Measurements from ENCODE around the gene TGM2.

Gene TGM2

DNA sequence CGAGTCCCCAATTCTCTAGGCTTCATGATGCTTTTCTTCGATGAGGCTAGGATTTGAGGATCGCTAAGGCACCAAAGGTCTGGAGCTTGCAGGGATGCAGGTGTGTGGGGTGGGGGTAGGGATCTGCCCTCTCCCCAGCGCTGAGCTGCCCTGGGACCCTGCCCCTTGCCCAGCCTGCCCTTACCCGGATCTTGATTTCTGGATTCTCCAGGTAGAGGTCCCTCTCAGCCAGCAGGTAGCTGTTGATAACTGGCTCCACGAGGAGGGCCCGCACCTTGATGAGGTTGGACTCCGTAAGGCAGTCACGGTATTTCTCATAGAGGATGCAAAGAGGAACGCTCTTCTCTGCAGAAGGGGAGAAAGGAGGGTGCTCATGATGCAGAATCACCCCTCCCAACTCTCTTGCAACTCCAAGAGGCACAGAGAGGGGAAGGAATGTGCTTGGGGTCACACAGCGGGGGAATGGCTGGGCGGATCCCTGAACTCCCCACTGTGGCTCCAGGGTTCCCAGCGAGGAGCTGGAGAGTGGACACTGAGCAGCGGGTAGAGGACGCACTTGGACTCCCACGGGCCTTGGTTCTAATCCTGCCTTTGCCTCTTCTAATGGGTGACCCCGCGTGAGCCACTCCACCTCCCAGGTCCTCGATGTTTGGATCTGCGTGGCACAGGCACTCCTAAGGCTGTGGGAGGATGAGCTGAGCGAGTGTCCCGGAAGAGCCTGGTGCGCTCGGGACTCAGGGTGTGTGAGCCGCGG lies 32.7 kb downstream of the TGM2 start:
- no peak for DNase-seq (ENCODE audit: low spot score)

DNA sequence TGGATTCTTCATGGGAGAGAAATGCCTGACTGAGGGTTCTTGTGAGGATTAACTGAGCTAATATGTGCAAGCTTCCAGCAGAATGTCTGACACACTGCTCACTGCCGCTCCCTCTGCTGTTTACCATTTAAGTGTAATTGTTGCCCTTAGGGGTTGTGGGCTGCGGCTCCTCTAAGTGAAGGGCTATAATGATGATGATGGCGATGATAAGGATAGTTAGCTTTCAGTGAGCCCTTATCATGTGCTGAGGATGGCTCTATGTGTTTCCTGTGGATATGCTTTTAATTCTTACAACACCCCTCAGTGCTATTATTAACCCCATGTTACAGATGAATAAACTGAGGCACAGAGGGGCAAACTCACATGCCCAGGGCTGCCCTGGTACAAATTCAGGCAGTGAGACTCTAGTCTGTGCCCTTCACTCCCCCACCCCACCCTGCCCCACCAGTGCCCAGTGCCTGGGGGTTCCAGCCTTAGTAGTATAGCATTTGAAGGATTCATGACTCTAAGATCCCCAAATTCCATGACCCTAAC lies 33.4 kb downstream of the TGM2 start:
- no peak for DNase-seq (ENCODE audit: low spot score)

DNA sequence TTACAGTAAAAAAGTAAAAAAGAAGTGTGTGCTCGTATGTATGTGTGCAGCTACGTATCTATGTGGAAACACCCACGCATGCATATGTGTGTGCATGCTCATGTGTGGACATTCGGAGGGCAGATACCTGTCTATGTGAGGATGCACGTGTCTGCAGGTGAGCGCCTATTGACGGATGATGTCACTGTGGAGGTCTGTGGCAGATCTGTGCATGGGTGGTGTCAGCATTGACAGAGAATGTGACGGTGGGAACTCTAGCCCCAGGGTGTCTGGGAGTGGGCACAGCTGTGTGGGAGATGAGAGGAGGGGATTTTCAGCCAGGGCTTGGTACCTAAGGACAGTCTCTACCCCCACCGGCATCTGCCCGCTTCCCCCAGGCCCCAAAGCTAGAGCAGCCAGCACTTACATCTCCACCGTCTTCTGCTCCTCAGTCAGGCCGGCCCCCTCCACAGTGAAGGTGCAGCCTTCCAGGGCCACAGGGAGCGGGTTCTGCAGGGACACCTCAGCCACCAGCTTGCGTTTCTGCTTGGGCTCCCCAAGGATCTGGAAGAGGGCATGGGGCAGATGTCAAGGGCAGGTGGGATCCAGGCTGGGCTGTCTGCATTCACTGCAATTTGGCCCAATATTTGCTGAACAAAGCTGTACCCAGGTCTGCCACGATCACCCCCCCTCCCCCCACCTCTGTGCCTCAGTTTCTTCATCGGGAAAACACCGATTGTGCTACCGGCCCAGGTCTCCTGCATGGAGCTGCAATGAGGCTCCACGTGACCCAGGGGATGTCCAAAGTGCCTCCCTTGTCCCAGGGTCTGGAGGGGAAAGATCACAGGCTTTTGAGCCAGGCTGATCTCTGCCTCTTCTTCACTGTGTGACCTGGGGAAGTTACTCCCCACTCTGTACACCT lies 34.1 kb downstream of the TGM2 start:
- no peak for DNase-seq (ENCODE audit: low spot score)

DNA sequence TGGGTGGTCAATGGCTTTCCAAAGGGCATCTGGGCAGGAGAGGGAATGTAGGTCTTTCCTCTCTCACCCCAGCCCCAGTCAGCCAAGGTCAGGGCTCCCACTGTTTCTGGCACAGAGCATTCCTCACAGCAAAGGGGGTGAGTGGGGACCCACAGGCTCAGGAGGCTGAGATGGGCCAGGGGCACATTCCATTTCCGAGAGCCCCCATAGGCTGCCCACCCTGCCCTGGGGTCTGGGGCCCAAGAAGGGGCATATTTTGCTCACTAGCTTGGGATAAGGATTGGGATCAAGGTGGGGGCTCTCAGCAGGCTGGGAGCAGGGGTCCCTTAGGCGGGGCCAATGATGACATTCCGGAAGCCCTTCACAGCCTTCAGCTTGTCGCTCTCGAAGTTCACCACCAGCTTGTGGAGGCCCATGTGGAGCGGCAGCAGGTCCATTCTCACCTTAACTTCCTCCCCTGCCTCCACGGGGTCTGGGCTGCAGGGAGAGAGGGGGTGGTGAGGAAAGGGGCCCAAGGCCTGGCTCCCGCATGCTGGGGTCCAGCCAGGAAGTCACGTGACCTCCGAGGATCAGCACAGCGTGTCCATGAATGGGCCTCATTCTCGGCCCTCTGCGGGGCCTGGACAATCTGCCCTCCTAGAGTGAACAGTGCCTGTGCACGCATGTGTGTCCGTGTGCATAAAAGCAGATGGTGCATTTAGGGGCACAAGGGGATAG lies 35.0 kb downstream of the TGM2 start:
- DNase-seq (ENCODE audit: low spot score): no peak

DNA sequence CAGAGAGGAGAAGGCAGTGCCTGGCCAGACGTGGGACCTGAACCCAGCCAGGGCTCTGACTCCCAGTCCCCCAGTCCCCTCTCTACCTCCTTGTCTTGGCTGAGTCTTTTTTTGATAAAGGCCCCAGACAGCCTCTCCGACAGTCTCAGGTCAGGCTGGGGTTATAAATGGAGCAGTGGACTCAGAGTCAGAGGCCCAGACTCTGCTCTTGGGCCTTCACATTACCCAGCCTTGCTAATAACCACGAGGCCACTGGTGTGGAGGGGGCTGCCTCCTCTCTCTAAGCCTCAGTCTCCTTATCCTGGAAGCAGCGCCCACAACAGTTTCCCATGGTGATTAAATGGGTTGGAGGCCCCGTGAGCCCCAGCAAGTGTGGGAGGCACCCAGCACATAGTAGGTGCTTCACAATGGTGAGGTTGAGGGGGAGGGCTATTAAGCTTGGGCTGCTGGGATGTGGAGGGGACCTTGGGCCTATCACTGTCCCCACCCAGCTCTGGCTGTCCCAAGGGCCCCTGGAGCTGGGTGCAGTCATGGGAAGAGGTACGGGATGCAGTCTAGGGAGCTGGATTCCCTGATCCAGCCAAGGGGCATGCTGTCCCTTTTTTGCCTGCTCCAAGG lies 35.7 kb downstream of the TGM2 start:
- no peak for DNase-seq (ENCODE audit: low spot score)

DNA sequence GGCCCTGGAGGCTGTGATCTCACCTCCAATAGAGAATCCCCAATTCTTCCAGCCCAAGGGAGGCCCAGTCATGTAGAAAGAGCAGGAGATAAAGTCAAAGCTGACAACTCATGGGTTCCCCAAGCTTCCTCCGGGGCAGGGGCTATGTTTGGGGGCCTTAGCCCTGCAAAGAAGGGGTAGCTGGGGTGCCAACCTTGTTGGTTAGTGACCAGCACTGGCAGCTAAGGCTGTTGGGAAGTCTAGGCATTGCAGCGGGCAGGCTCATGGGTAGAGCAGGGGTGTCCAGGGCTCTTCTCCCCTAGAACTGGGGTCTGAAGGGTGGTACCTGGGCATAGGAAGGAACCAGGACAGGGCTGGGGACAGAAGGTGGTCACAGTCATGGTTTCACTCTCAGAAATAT lies 36.4 kb downstream of the TGM2 start:
- no peak for DNase-seq (ENCODE audit: low spot score)

DNA sequence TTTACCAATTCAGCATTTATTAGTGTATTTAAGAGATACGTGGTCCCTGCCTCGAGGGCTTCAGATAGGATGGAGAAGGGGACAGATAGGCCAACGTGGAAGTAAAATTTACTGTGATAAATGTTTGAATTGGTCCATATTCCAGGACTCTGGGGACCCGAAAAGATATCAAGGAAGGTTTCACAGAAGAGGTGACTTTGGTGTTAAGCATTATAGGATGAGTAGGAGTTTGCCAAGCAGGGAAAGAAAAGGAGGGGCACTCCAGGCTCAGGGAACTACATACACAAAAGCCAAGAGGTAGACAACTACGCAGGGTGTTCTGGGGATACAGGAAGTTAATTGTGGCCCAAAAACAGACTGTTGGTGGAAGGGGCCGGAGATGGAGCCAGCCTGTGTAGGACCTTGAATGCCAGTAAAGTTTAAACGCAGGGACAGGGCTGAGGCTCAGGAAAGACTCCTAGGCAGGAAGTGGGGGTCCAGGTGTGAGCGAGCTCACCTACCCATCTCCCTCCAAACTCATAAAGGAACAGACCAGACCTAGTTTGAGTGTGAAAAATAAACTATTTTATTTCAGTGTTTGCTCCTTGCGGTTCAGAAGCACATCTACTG lies 37.0 kb downstream of the TGM2 start:
- DNase-seq (ENCODE audit: low spot score): no peak

DNA sequence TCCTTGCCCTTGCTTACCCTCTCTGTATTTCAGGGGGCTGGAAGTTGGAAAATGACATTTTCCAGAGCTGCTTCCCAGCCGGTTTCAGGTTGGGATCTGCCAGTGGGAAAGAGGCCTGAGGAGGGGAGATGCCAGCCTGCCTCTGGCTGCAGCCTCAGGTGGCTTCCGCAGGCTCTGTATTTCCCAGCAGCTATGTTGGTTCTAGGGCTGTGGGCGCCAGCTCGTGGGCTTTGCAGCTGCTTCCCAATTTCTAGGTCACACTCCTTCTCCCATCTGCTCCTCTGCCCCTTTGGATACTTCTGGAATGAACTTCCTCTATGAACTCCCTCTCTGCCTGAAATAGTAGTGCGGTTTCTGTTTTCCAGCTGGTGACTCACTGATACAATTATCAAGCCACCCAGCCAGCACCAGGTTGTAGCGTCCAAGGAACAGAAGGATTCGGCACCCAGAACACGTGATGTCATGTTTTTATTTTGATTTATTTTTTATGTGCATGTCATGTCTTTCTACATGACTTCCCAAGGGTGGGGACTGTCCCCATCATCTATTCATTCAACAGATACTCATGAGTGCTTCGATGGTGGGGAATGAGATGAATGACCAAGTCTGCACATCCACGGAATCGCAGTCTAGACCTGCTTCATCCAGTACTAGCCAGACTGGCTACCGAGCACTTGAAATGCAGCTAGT lies 38.0 kb downstream of the TGM2 start:
- peak; percentile 22 for DNase-seq (ENCODE audit: low spot score)

DNA sequence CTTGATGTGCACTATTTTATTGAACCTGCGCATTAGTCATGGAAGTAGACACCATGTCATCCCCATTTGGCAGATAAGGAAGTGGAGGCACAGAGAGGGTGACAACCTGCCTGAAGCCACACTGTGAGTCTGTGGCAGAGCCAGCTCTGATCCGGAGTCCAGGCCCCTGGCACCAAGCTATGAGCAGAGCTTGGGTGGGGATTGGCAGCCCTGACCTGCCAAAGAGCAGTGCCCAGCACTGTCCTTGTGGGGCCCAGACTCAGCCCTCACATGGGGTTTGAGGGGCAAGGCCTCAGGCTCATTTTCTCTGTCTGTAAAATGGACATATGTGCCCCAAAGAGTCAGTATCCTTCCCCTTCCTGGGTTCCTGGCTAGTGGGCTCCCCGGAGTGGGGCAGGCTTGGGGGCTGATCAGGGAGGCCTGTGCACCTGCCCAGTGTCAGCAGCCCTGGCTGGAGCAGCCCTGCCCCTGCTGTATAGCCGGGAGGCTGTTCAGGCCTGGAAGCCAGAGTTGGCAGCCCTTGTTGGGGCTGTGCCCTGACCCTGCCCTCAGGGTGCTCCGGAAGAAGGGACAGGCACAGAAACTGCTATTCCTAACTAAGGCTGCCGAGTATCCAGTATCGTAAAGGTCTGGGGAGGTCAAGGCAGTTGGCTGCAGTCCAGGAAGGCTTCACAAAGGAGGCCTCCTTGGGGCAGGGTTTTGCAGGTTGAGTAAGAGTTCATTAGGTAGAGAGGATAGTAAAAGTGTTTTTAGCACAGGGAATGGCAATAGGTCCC lies 38.7 kb downstream of the TGM2 start:
- no peak for DNase-seq (ENCODE audit: low spot score)

DNA sequence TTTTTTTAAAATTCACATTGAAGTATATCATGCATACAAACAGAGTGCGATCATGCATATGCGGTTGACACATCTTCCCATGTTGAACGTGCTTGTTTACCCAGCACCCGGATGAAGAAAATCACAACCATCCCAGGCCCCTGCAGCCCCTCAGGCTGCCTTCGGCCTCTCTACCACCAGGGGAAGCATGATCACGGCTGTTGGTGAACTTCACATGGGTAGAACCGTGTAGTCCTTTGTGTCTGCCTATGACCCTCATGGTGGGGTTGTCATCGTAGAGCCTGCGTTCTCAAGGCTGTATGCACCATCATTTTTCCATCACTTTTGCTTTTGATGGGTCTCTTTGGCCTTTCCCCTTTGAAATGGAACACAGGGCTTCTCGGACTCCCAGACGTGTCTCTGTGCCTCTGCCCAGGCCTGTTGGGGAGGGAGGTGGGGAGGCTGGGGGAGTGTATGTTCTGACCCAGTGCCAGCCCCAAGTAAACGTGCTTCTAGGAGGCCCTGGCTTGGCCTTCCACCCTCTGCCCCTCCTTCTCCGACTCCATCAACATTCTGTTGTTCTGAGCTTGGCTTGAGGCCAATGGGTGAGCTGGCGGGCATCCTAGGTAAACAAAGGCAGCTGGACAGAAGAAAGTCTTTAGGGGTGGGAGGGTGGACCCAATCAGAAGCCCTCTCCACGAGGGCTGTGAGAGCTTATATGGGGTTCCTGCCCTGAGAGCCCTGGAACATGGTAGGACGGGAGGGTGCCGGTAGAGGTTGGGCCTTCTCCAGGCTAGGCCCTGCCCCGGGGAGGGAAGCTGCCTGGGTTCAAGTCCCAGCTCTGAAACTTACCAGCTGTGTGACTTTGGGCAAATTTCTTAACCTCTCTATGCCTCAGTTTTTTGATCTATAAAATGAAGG lies 39.7 kb downstream of the TGM2 start:
- DNase-seq (ENCODE audit: low spot score): no peak

DNA sequence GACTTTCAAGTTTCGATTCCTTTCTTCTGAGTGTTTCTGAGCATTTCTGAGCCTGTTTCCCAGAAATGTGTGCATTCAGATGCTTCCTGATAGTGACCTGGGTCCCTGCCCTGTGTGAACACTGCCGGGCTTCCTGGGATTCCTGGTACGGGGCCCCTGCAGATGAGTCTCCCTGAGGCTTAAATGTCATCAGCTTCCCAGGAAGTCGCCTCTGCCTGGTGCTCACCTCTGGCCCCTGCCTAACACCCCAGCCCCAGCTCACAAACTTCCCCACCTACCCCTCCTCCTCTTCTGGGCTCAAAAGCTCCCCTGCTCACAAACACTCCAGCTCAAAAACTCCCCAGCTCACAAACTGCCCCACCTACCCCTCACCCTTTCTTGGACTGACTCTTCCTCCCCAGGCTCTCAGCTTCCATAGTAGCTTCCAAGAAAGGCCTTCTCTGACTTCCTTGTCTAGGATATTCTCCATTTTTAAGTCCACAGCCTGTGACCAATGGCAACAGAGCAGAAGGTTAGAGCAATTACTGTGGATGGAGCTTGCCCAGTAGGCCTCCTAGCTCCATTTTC lies 42.0 kb downstream of the TGM2 start:
- DNase-seq (ENCODE audit: low spot score): no peak

DNA sequence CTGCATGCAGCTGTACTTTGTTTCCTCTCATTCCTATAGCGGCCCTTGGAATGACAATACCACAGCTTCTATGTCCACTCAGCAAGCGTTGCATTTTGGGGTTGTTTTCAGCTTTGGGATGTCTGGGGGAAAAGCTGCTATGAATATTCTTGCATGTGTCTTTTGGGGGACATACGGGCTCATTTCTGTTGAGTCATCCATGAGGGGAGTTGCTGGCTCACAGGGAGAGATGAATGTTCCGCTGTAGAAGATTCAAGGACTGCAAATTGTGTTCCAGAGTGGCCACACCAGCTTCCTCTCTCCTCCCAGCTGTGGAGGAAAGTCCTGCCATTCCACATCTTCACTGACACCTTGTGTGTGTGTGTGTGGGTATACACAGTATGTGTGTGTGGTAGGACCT lies 43.3 kb downstream of the TGM2 start:
- no peak for DNase-seq (ENCODE audit: low spot score)

DNA sequence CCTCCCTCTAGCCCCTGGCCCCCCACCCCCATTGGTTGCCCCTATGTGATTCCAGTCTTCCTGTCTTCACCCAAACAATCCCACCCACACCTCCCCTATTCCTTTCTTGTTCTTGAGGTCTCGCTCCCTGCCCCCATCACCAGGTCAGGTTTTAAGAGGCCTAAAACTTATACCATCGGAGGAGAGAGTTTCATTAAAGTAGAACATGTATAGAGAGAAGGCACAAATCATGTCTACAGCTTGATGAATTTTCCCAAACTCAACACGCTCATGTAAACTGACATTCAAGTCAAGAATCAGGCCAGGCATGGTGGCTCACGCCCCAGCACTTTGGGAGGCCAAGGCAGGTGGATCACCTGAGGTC lies 44.5 kb downstream of the TGM2 start:
- no peak for DNase-seq (ENCODE audit: low spot score)

DNA sequence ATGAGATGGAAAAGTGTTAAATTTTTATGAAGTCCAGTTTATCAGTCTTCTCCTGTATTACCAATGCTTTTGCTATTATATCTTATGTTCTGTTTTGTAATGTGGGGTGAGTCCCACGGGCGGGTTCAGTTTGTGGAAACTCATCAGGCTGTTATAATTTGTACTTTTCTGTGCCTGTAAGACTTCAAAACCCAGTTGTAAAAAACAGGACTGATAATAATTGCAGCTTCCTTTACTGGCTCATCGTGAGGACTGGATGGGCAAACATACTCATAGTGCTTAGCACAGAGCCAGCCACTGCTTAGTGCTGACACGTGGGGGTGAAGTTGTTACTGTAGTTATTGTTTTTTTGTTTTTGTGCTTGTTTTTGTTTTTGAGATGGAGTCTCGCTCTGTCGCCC lies 45.6 kb downstream of the TGM2 start:
- no peak for DNase-seq (ENCODE audit: low spot score)

DNA sequence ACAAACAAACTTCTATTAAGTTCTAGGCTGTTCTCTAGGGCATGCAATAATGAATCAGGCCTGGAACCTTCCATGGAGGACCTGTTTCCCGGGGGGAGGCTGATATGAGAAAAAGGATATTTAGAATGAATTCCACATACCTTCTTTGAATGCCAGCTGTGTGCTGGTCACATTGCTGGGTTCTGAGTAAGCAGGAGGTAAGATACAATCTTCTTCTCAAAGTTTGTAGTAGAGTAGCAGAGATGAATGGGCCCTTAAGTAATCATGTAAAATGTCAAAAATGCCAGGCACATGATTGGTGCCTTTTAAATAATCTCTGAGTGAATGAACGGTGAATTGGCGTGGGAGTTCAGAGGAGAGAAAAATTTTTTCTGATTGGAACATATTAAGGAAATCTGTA lies 47.4 kb downstream of the TGM2 start:
- no peak for DNase-seq (ENCODE audit: low spot score)

DNA sequence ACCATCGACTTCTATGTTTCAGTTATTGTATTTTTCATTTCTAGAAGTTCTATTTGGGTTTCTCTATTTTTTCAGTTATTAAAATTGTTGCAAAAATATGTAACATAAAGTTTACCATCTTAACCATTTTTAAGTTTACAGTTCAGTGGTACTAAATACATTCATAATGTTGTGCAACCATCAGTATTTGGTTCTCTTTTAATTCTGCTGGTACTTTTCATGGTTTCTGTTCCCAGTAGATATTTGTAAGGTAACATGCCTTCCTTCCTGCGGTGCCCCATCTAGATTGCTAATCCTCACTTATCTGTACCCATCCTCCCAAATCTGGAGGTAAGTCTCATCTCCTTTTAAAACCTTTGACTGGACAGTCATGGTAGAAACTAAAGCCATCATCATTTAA lies 47.9 kb downstream of the TGM2 start:
- no peak for DNase-seq (ENCODE audit: low spot score)

DNA sequence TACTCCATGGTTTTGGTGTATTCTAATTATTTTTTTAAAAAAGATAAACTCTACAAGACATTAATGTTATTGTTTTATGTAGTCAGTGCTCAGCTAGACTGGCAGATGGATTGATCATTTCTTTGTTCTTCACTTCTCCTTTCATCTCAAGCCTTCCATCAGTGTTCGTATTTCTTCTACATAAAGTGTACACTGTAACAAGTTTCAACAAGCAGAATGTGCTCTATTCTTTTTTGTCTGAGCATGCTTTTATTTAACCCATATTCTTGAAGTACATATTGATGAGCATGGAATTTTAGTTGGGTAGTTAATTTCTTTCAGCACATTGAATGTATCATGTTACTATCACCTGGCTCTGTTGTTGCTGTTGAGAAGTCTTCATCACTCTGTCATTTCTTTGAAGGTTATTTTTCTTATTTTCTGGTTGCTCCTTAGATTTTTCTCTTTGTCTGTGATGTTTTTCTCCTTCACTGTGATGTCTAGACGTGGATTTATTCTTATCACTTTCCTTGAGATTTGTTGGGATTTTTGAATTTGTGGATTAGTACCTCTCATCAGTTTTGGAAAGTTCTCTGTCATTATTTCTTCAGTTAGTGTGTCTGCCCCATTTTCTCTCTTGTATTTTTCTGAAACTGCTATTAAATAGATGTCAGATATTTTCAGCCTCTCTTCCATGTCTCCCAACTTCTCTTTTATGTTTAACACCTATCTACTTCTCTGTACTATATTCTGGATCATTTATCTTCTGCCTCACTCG lies 48.5 kb downstream of the TGM2 start:
- no peak for DNase-seq (ENCODE audit: low spot score)

DNA sequence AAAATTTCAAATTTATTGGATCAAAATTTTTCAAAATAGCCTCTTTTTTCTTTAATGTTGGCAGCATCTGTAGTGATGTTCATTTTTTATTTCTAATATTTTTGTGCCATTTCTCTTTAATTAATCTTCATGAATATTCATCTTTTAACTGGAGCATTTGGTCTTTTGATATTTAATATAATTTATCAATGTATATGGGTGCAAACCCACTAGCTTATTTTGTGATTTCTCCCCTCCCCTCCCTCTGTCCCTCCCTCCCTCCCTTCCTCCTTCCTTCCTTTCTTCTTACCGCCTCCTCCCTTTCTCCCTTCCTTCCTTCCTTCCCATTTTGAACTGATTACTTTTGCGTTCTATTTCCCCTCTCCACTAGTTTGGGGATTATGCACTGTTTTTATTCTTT lies 49.2 kb downstream of the TGM2 start:
- no peak for DNase-seq (ENCODE audit: low spot score)

Measured in hematopoietic multipotent progenitor cell treated with erythropoietin and hydrocortisone succinate and interleukin-3 and kit ligand, for 15 days (in vitro differentiated cells).